ENCODE measurements around the gene APOBEC3C.
"Not testable (repeated sequence)": the region's sequence is repeated elsewhere in the genome, so short reads cannot be mapped to it uniquely, and the experiment has no call there.

APOBEC3C gene

DNA sequence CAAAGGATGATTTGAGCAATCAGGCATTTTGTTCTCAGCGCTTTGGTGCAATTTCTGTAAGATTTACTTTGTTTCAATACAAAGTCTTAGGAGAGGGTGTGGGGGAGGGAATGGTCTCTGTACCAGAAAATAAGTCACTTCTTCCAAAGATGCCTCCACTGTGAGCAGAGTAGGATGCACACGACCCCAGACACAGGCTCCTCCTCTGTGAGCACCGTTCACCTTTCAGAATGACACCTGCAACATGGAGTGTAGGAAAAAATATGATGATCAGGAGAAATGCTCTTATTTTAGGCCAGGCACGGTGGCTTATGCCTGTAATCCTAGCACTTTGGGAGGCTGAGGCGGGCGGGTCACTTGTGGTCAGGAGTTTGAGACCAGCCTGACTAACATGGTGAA is 665 bp downstream of the APOBEC3C start:
- DNase-seq (ENCODE audit: low read depth), result not testable (repeated sequence)
- H3K4me3 ChIP-seq (ENCODE audit: low read depth, low read length), result peak overlapping the region; percentile 62

DNA sequence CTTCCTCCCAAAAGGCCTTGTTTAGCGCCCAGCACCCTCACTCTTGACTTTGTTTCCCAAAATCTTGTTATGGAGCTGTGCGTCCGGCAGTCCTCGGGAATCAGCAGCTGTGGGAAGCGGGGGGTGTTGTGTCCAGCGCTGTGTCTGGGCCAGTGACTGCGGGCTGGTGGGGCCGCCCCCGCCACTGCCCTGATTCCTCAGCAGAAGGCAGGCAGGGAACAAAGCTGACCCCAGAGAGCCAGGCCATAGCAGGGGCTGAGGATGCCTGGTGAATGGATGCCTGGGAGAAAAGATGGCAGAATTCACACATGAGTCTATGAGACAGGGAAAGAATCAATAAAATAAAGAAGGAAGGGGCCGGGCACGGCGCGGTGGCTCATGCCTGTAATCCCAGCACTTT is 2.5 kb downstream of the APOBEC3C start:
- DNase-seq (ENCODE audit: low read depth), result no peak
- H3K4me3 ChIP-seq (ENCODE audit: low read depth, low read length), result no peak overlapping the region

DNA sequence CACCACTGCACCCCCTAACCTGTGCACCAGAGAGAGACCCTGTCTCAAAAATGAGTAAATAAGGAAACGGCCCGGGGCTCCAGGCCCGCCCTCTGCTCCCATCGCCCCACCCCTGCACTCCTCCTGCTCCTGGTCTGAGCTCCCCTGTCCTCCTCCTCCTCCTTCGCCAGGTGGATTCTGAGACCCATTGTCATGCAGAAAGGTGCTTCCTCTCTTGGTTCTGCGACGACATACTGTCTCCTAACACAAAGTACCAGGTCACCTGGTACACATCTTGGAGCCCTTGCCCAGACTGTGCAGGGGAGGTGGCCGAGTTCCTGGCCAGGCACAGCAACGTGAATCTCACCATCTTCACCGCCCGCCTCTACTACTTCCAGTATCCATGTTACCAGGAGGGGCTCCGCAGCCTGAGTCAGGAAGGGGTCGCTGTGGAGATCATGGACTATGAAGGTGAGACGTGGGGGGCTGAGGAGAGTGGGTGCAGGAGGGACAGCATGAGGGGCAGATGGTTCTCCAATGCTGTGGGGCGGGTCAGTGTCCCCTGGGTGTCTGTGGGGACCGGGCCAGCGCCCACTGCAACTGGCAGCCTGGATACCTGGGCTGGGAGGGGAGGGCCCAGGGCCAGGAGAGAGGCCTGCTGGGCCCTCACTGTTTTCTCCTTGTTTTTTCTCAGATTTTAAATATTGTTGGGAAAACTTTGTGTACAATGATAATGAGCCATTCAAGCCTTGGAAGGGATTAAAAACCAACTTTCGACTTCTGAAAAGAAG is 3.7 kb downstream of the APOBEC3C start:
- no peak for DNase-seq (ENCODE audit: low read depth)
- H3K4me3 ChIP-seq (ENCODE audit: low read depth, low read length), result no peak overlapping the region

DNA sequence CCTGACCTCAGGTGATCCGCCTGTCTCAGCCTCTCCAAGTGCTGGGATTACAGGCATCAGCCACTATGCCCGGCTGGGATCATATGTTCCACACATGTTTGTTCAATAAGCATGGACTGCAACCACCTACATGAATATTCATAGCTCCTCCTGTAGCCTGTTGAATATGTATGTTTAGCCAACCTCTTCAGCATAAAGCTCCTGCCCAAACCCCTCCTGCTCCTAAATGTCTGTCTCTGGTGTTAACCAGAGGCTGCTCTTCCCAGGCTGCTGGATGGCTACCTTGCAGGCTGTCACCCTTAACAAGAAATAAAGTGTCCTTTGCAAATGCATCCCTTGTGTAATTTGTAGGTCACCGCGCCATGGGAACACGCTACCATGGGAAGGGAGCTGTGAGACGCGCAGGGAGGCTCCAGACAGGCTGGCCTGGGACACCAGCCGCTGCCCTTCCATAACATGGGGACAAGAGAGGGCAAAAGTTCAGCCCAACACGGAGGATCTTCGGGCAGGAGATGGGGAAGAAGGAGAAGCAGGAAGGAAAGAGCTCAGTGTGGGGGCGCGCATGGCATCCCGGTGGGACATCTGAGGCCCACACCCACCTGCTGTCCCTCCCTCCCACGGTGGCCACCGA is 6.1 kb downstream of the APOBEC3C start:
- not testable (repeated sequence) for H3K4me3 ChIP-seq (ENCODE audit: low read depth, low read length); DNase-seq (ENCODE audit: low read depth)

GRCh38 chr22:39021552-39022250 is 7.6 kb downstream of the APOBEC3C start:
- H3K4me3 ChIP-seq (ENCODE audit: low read depth, low read length), result peak overlapping the region; percentile 5
- DNase-seq (ENCODE audit: low read depth), result no peak

DNA sequence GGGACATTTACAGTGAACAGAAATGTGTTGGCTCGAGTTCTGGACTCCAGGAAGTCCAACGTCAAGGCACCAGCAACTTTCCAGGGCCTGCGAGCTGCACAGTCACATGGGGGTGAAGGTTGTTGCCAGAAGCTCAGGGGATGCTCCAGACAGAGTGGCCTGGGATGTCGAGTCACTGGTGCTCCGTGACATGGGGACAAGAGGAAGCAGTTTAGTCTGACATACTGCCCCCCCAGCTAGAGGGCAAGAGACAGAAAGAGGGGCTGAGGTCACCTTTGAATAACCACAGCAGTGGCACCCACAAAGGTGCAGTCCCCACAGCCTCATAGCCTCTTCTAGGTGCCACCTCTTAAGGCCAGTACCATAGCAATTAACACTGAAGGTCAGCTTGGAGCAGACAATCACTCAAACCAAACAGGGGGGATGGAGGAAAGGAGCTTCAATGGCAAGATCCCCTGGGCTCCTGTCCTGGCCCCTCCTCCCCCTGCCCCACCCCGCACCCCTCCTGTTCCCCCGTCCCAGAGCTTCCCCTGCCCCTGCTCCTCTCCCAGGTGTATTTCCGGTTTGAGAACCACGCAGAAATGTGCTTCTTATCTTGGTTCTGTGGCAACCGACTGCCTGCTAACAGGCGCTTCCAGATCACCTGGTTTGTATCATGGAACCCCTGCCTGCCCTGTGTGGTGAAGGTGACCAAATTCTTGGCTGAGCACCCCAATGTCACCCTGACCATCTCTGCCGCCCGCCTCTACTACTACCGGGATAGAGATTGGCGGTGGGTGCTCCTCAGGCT is 10.7 kb downstream of the APOBEC3C start:
- DNase-seq (ENCODE audit: low read depth), result no peak
- H3K4me3 ChIP-seq (ENCODE audit: low read depth, low read length), result no peak overlapping the region

DNA sequence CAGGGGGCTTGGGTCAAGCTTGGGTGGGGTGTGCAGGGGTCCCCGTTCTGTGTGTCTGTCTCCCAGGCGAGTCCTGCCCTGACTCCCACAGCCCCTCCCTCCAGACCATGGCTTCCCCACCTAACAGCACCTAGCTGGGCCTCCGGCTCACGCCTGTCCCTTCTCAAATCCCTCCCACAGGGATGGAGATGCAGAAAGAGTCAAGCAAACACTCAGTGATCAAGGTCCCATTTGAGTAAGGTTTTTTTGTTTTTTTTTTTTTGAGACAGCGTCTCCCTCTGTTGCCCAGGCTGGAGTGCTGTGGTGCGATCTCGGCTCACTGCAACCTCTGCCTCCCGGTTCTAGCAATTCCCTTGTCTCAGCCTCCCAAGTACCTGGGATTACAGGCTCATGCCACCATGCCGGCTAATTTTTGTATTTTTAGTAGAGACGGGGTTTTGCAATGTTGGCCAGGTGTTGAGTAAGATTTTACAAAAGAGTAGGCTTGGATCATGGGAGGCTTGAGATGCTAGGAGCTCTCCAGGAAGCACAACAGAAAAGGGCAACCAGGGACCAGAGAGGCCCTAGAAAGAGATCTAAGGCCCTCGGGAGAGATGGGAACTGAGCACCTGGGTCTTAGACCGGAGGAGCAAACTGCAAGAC is 12.6 kb downstream of the APOBEC3C start:
- no peak overlapping the region for H3K4me3 ChIP-seq (ENCODE audit: low read depth, low read length)
- DNase-seq (ENCODE audit: low read depth), result no peak

GRCh38 chr22:39027717-39028116 is 13.7 kb downstream of the APOBEC3C start:
- DNase-seq (ENCODE audit: low read depth), result no peak
- no peak overlapping the region for H3K4me3 ChIP-seq (ENCODE audit: low read depth, low read length)

GRCh38 chr22:39028281-39028680 is 14.2 kb downstream of the APOBEC3C start:
- DNase-seq (ENCODE audit: low read depth), result no peak
- H3K4me3 ChIP-seq (ENCODE audit: low read depth, low read length), result no peak overlapping the region

GRCh38 chr22:39029227-39029626 is 15.2 kb downstream of the APOBEC3C start:
- H3K4me3 ChIP-seq (ENCODE audit: low read depth, low read length), result no peak overlapping the region
- DNase-seq (ENCODE audit: low read depth), result no peak

DNA sequence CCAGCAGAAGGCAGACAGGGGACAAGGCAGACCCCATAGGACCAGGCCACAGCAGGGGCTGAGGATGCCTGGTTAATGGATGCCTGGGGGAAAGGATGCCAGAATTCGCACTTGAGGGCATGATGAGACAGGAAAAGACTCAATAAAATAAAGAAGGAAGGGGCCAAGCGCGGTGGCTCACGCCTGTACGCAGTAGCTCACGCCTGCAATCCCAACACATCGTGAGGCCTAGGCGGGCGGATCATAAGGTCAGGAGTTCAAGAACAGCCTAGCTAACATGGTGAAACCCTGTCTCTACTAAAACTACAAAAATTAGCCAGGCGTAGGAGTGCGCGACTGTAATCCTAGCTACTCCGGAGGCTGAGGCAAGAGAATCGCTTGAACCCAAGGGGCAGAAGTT is 16.6 kb downstream of the APOBEC3C start:
- DNase-seq (ENCODE audit: low read depth), result no peak

GRCh38 chr22:39031434-39032295 is 17.6 kb downstream of the APOBEC3C start:
- not testable (repeated sequence) for H3K4me3 ChIP-seq (ENCODE audit: low read depth, low read length); DNase-seq (ENCODE audit: low read depth)

More for the DNA sequence above, 16.6 kb downstream of the APOBEC3C start:
- H3K4me3 ChIP-seq (ENCODE audit: low read depth, low read length), result no peak overlapping the region

- DNase-seq (ENCODE audit: low read depth); H3K4me3 ChIP-seq (ENCODE audit: low read depth, low read length): not testable (repeated sequence)
These were observed 23.0 kb downstream of the APOBEC3C start for GRCh38 chr22:39037071-39037470.

DNA sequence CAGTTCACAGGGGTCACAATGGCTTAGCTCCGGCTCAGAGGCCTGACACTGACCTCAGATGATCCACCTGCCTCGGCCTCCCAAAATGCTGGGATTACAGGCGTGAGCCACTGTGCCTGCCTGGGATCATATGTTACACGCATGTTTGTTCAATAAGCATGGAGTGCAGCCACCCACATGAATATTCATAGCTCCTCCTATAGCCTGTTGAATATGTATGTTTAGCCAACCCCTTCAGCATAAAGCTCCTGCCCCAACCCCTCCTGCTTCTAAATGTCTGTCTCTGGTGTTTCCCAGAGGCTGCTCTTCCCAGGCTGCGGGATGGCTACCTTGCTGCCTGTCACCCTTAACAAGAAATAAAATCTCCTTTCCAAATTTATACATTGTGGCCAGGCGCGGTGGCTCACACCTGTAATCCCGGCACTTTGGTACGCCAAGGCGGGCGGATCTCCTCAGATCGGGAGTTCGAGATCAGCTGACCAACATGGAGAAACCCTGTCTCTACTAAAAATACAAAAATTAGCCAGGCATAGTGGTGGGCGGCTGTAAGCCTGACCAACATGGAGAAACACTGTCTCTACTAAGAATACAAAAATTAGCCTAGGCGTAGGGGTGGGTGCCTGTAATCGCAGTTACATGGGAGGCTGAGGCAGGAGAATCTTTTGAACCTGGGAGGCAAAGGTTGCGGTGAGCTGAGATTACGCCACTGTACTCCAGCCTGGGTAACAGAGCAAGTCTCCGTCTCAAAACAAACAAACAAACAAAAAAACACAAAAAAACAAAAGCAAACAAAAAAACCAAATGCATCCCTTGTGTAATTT is 25.5 kb downstream of the APOBEC3C start:
- H3K4me3 ChIP-seq (ENCODE audit: low read depth, low read length), result no peak overlapping the region
- no peak for DNase-seq (ENCODE audit: low read depth)

DNA sequence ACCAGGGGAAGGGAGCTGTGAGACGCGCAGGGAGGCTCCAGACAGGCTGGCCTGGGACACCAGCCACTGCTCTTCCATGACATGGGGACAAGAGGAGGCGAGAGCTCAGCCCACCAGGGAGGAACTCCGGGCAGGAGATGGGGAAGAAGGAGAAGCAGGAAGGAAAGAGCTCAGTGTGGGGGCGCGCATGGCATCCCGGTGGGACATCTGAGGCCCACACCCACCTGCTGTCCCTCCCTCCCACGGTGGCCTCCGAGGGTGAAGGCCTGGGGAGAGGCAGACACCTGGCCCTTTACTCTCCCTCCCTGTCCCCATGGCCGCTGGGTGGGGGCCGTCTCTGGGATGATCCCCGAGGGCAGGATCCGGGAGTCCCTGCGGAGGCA is 26.1 kb downstream of the APOBEC3C start:
- DNase-seq (ENCODE audit: low read depth), result not testable (repeated sequence)
- peak overlapping the region; percentile 59 for H3K4me3 ChIP-seq (ENCODE audit: low read depth, low read length)

DNA sequence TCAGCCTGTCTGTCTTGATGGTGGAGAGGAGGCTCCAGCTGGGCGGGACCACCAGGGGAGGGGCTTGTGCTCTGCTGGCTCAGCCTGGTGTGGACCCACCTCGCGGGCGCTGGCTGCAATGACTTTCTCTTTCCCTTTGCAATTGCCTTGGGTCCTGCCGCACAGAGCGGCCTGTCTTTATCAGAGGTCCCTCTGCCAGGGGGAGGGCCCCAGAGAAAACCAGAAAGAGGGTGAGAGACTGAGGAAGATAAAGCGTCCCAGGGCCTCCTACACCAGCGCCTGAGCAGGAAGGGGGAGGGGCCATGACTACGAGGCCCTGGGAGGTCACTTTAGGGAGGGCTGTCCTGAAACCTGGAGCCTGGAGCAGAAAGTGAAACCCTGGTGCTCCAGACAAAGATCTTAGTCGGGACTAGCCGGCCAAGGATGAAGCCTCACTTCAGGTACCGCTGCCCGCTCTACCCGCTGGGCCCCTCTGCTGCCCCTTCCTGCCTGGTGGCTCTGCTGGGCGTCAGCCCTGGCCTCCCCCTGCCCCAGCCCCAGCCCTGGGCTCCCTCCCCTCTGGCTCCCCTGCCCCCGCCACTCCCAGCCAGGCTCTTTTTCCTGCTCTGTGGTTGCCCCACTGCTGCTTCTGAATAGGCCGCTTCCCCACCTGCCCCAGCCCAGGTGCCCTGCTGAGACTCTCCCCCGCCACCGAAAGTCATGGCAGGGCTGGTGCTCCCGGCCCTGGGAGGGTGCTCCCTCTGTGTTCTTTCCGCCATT is 26.7 kb downstream of the APOBEC3C start, which contains the start of gene APOBEC3F:
TSS of gene APOBEC3F (plus strand) at position 327 of the 759 bp plus-strand sequence. CDS start at position 424, 97 bp downstream.
- peak; percentile 9 for DNase-seq (ENCODE audit: low read depth)
- H3K4me3 ChIP-seq (ENCODE audit: low read depth, low read length), result peak within 1 kb of the TSS; percentile 59

GRCh38 chr22:39041908-39042307 is 27.9 kb downstream of the APOBEC3C start:
- no peak for DNase-seq (ENCODE audit: low read depth)
- no peak overlapping the region for H3K4me3 ChIP-seq (ENCODE audit: low read depth, low read length)
